ENCODE data around the gene AQP2. TPM values are rescaled to one million over a fixed set of nuclear protein-coding genes. Genes with fewer than 3 reads are reported as not detected.

Gene AQP2
- total RNA-seq, 1 experiment from 2014 or later, result not detected

DNA sequence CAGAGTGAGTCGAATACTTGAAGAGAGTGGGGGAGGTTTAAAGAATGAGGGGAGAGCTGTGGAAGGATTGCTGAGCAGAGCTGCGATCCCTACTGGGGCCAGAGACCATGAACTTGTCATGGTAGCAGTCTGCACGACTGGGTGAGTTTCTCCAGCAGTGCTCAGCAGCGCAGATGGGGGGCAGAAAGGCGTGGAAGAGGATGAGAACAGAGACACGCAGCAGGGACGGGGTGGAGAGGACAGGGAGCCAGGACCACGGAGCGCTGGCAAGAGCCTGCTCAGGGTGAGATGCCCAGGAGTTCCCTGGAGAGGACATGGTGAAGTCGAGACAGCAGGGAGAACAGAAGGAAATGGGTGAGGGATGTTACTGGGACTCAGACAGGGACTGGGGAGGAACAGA lies 20.1 kb downstream of the AQP2 start:
- Histone ChIP-seq H3K27ac (ENCODE audit: low read depth, low read length) (no peak overlapping the region), H2AFZ (ENCODE audit: low read depth, low read length, poor library complexity, severe bottlenecking) (no peak overlapping the region), H3K9me2 (ENCODE audit: insufficient read depth) (no peaks in the 10 kb centered on the region), H4K20me1 (ENCODE audit: insufficient read depth) (no peaks in the 10 kb centered on the region), H3K4me3 (replicated peaks in 1 of 2; ENCODE audit: low read depth in 1 of 2, low read length in 2 of 2) (no peak overlapping the region), H3K9ac (ENCODE audit: low read length) (no peak overlapping the region), H3K27me3 (ENCODE audit: insufficient read depth, low read length) (0 out of 2 replicates have a peak, but pooled peaks cover 5% of the 10 kb centered on the region), H3K4me2 (ENCODE audit: low read length) (no peak overlapping the region), H3K9me3 (ENCODE audit: control insufficient read depth in 1 of 2, insufficient read depth in 1 of 2, low read depth in 1 of 2, low read length in 2 of 2) (no peaks in the 10 kb centered on the region), H3K79me2 (ENCODE audit: insufficient read depth, low read length) (no peaks in the 10 kb centered on the region), H3K36me3 (ENCODE audit: control insufficient read depth in 1 of 2, insufficient read depth in 2 of 2, low read length in 2 of 2) (no peaks in the 10 kb centered on the region), H3K4me1 (ENCODE audit: control insufficient read depth in 1 of 2, insufficient read depth in 2 of 2, low read length in 2 of 2) (peaks cover 0 to 16% of the 10 kb centered on the region in 2 experiments; a peak in 2 of 4 replicates)
- no TSS peak for BruUV-seq (replicated peaks)
- DNase-seq (ENCODE audit: low read depth, low spot score), result no peak
- no peak for ATAC-seq
- ChIA-PET RAD21 (ENCODE audit: low non-redundant PET in 1 of 2, low total read pairs in 2 of 2, uncharacterized antibody in 2 of 2, unreplicated experiment in 2 of 2) (no interaction called here), CTCF (interaction anchor here (1.4 kb wide), 1 partner anchor 25 kb away, joined by 3 read pairs; no protein-coding TSS in a partner anchor), POLR2A (no interaction called here)
- TF ChIP-seq POLR2AphosphoS5 (IDR thresholded peaks at IDR 0.05; ENCODE audit: low read depth, low read length), result no peak
- TF ChIP-seq FOSL1 (IDR thresholded peaks at IDR 0.05; ENCODE audit: low read depth), result no peak
- TF ChIP-seq, protein P1, sequence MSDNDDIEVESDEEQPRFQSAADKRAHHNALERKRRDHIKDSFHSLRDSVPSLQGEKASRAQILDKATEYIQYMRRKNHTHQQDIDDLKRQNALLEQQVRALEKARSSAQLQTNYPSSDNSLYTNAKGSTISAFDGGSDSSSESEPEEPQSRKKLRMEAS (IDR thresholded peaks at IDR 0.05), result no peak
- TF ChIP-seq, protein P2, sequence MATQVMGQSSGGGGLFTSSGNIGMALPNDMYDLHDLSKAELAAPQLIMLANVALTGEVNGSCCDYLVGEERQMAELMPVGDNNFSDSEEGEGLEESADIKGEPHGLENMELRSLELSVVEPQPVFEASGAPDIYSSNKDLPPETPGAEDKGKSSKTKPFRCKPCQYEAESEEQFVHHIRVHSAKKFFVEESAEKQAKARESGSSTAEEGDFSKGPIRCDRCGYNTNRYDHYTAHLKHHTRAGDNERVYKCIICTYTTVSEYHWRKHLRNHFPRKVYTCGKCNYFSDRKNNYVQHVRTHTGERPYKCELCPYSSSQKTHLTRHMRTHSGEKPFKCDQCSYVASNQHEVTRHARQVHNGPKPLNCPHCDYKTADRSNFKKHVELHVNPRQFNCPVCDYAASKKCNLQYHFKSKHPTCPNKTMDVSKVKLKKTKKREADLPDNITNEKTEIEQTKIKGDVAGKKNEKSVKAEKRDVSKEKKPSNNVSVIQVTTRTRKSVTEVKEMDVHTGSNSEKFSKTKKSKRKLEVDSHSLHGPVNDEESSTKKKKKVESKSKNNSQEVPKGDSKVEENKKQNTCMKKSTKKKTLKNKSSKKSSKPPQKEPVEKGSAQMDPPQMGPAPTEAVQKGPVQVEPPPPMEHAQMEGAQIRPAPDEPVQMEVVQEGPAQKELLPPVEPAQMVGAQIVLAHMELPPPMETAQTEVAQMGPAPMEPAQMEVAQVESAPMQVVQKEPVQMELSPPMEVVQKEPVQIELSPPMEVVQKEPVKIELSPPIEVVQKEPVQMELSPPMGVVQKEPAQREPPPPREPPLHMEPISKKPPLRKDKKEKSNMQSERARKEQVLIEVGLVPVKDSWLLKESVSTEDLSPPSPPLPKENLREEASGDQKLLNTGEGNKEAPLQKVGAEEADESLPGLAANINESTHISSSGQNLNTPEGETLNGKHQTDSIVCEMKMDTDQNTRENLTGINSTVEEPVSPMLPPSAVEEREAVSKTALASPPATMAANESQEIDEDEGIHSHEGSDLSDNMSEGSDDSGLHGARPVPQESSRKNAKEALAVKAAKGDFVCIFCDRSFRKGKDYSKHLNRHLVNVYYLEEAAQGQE (IDR thresholded peaks at IDR 0.05; ENCODE audit: low read depth), result no peak
- TF ChIP-seq EZH2 (IDR thresholded peaks at IDR 0.05), result no peak
- no peak for TF ChIP-seq EGR1 (IDR thresholded peaks at IDR 0.05; ENCODE audit: low read depth)
- no peak for TF ChIP-seq TCF7L2 (IDR thresholded peaks at IDR 0.05; ENCODE audit: borderline replicate concordance, extremely low read depth, insufficient read depth, insufficient read length)
- no peak for TF ChIP-seq ELF1 (IDR thresholded peaks at IDR 0.05; ENCODE audit: borderline replicate concordance, low read depth)
- TF ChIP-seq ZNF274 (IDR thresholded peaks at IDR 0.05; ENCODE audit: low read depth, low read length), result no peak
- TF ChIP-seq CBX3 (IDR thresholded peaks at IDR 0.05; ENCODE audit: low read depth), result no peak
- TF ChIP-seq SP1 (IDR thresholded peaks at IDR 0.05; ENCODE audit: low read depth), result no peak
- intact Hi-C loops (cut with micrococcal nuclease), result no loop called here

Measured in HCT116 (cell line).